ENCODE measurements around the gene FAM204A.

Gene FAM204A

DNA sequence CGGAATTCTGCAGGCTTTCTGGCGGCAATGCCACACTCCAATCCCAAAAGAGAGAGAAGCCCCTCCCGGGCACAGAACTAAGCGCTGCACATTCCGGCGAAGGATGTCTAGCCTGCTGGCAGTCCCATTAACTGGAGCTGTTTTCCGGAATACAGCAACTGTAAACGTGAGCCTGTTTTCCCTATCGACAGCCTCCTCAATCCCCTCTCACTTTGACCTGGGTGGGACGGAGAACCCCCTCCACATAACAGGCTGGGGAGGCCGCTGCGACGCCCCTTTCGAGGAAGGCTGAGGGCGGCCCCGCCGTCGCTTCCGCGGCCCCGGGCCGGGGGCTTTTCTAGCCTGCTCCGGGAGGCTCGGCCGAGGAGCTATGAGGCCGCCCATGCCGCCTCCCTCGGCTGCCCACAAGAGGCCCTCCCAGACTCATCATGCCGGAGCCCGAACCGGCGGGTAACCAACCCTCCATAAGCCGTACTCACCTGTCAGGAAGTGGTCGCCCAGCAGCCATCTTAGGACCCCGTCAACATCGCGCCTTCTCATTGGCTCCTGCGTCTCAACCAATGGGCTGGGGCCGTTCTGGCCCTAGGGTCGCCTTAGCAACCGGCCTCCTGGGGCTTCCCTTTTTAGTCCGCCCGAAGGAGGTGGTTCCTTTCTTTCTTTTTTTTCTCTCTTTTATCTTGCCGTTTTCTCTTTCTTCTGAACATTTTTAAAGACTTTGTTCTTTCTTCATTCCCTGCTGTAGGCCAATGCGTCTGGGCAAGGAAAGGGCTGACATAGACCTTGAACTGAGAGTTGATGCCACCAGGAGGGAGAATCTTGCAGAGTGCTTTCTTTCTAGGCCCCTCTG, at the start of gene FAM204A:
TSS of gene FAM204A (minus strand) at position 534 of the 847 bp plus-strand sequence. CDS start 5,909 bp downstream, outside the sequence.
- in situ Hi-C loops (cut with HindIII; ENCODE audit: low sequenced_read_pairs), result no loop called here
- TF ChIP-seq, protein P1, sequence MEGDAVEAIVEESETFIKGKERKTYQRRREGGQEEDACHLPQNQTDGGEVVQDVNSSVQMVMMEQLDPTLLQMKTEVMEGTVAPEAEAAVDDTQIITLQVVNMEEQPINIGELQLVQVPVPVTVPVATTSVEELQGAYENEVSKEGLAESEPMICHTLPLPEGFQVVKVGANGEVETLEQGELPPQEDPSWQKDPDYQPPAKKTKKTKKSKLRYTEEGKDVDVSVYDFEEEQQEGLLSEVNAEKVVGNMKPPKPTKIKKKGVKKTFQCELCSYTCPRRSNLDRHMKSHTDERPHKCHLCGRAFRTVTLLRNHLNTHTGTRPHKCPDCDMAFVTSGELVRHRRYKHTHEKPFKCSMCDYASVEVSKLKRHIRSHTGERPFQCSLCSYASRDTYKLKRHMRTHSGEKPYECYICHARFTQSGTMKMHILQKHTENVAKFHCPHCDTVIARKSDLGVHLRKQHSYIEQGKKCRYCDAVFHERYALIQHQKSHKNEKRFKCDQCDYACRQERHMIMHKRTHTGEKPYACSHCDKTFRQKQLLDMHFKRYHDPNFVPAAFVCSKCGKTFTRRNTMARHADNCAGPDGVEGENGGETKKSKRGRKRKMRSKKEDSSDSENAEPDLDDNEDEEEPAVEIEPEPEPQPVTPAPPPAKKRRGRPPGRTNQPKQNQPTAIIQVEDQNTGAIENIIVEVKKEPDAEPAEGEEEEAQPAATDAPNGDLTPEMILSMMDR (IDR thresholded peaks at IDR 0.05; ENCODE audit: low read depth, low read length), result no peak
- DNase-seq (ENCODE audit: low read depth, low spot score), result peak; percentile 93
- peak within 1 kb of the TSS; percentile 72 for H3K4me3 ChIP-seq (ENCODE audit: low read depth, low read length)

- H3K4me3 ChIP-seq (ENCODE audit: low read depth, low read length), result no peak overlapping the region
- TF ChIP-seq, protein P1 (IDR thresholded peaks at IDR 0.05; ENCODE audit: low read depth, low read length), result no peak
- in situ Hi-C loops (cut with HindIII; ENCODE audit: low sequenced_read_pairs), result no loop called here
- no peak for DNase-seq (ENCODE audit: low read depth, low spot score)
Measured at GRCh38 chr10:118383699-118384098, 41.6 kb upstream of the FAM204A start.

- TF ChIP-seq, protein P1 (IDR thresholded peaks at IDR 0.05; ENCODE audit: low read depth, low read length), result no peak
- in situ Hi-C loops (cut with HindIII; ENCODE audit: low sequenced_read_pairs), result no loop called here
- no peak for DNase-seq (ENCODE audit: low read depth, low spot score)
- H3K4me3 ChIP-seq (ENCODE audit: low read depth, low read length), result no peak overlapping the region
Measured at GRCh38 chr10:118383063-118383689, 41.1 kb upstream of the FAM204A start.

GRCh38 chr10:118374404-118374803, 32.3 kb upstream of the FAM204A start:
- TF ChIP-seq, protein P1 (IDR thresholded peaks at IDR 0.05; ENCODE audit: low read depth, low read length), result no peak
- in situ Hi-C loops (cut with HindIII; ENCODE audit: low sequenced_read_pairs), result no loop called here
- no peak overlapping the region for H3K4me3 ChIP-seq (ENCODE audit: low read depth, low read length)
- DNase-seq (ENCODE audit: low read depth, low spot score), result peak; percentile 31

DNA sequence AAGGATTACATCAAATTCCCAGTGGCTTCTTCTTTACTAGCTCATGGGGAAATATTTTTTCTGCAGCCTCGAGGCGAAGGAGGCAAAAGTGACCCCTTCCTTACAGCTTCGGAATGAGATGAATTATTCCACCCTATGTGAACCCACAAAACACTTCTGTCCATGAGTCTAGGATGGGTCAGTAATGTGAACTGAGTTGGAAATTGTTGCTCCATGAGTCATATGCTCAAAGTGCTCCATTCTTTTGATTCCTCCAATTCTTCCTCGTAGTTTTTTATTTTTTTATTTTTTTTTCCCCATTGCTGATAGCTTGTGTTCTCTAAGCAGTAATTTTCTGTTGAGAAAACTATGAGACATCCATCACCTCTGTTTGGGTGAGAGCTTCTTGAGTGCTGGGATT, 31.7 kb upstream of the FAM204A start:
- TF ChIP-seq, protein P1 (IDR thresholded peaks at IDR 0.05; ENCODE audit: low read depth, low read length), result no peak
- H3K4me3 ChIP-seq (ENCODE audit: low read depth, low read length), result no peak overlapping the region
- peak; percentile 73 for DNase-seq (ENCODE audit: low read depth, low spot score)
- in situ Hi-C loops (cut with HindIII; ENCODE audit: low sequenced_read_pairs), result no loop called here

DNA sequence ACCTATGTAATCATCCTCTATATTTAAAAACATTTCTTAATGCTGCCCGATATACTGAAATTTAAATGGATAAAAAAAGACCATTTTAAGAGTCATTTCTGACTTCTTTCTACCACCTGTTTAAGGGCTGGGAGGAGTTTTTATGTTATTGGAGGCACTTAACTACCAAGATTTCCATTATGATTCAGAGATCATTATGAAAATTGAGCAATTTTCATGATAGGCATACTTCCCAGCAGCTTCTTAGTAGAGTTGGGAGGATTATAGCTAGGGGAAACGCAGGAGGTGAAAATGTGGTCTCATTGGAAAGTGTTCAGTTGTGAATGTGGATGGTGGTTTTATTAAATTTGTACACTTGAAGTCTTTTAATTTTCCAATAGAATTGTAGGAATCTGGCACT, 28.4 kb upstream of the FAM204A start:
- DNase-seq (ENCODE audit: low read depth, low spot score), result no peak
- in situ Hi-C loops (cut with HindIII; ENCODE audit: low sequenced_read_pairs), result no loop called here
- H3K4me3 ChIP-seq (ENCODE audit: low read depth, low read length), result no peak overlapping the region
- TF ChIP-seq, protein P1 (IDR thresholded peaks at IDR 0.05; ENCODE audit: low read depth, low read length), result no peak

Measured in astrocyte of the spinal cord (primary cell).